Activated CD4-positive, alpha-beta T cell treated with anti-CD3 and anti-CD28 coated beads for 4 hours (primary cell): ENCODE measurements around the gene CNPY2.
"Not testable (repeated sequence)": the region's sequence is repeated elsewhere in the genome, so short reads cannot be mapped to it uniquely, and the experiment has no call there.

ENCODE experiments used
- DNase-seq, 2 donors: peaks; one replicate each; pipeline ENCODE4 v3.0.0-alpha.2; 2020

Gene CNPY2

DNA sequence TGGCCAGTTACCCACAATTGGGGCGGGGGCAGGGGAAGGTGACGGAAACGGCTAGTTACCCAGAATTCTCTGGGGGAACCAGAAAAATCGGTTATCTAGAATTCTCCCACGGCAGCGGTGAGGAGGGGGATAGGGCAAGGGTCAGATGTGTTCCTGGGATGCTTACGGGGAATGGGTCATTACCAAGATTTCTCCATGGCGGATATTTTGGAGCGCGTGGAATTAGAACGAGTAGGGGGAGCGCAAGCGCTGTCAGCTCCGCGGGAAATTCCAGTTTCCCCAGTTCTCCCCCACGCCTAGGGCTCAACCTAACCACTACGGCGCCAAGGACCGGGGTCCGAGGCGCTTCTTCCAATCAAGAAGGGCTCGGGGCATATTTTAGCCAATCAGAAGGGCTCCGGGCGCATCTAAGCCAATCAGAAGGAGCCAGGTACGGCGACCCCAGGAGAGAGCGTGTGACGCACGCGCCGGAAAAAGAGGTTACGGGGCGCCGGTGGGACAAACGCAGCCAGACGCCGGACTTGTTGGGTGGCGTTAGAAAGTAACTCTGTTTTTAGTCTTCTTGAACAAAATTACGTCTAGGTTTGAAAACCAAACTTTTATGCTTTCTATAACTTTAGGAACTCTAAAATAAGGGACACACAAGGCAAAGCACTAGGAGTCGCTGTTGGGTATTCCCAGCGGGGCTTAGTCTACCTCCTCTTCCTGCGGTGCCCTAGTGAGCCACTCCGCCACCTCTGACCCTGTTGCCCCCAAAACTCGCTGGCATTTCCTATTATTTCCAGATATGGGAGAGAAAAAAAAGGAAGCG lies 18.1 kb upstream of the CNPY2 start, which contains the start of gene PAN2:
Gene PAN2, minus strand, starts transcription at position 322 of the 811 bp plus-strand sequence. CDS start 906 bp downstream, outside the sequence.
- peak; percentile 91 to 92 for DNase-seq

DNA sequence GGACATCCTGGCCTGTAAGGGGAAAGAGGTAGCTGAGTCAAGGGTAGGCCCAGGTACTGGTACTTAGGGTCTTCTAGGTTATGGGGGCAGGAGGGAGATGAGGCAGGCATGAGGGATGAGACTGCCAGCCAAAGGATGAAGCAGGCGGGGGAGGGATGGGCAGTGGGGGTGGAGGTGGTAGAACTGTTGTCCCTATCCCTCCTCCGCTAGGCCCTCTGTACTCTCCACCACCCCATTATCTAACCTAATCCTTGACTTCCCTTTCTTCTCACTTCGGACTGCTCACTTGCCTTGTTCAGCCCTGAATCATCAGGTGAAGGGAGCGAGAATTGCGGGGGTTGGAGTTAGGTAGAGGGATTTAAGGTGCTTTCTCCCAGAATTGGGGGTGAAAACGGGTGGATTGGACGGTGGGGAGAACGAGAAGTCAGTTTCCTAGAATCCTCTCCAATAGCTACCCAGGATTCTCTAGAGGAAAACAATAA lies 17.4 kb upstream of the CNPY2 start:
- DNase-seq: no peak

DNA sequence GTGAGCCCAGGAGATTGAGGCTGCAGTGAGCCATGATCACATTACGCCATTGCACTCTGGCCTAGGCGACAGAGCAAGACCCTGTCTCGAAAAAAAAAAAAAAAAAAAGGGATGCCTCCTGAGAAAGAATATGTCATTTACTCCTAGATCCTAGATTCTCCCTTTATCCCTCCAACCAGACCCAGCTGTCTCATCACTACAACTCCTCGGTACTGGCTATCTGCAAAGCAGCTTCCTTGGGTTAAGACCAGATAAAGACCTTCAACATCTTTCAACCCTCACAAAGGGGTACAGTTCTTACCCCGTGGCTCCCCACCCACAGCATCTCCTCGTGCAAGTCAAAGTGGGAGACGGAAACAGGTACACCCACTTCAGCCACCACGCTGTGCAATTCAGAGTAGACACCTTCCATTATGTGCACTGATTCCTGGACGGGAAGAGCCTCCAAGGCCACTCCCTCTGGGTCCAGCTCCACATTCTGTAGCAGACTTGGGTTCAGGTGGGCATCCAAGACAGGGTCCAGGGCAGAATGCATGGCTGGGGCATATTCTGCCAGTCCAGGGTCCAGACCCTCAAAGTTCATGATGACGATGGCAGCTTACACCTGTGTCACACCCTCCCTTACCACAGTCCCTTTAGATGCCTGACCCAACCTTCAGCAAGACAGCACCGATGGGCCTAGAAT lies 16.9 kb upstream of the CNPY2 start:
- DNase-seq: no peak

DNA sequence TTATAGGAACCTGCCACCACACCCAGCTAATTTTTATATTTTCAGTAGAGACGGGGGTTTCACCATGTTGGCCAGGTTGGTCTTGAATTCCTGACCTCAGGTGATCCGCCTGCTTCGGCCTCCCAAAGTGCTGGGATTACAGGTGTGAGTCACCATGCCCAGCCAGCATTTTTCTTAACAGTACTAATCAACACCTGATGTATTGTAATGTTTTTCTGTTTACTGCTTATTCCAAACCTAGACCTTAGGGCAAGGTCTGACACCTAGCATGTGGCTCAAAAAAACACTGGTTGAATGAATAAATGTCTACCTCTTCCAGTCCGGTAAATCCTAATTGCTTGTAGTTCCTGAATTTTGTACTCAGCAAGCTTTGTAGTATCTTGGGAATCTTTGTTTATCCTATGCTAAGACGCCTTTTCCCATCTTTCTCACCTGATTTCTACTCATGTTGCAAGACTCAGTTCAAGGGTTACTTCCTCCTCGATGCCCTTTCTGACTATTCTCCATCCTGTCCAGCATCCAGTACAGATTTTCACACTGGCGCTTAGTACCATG lies 15.2 kb upstream of the CNPY2 start:
- DNase-seq: no peak

DNA sequence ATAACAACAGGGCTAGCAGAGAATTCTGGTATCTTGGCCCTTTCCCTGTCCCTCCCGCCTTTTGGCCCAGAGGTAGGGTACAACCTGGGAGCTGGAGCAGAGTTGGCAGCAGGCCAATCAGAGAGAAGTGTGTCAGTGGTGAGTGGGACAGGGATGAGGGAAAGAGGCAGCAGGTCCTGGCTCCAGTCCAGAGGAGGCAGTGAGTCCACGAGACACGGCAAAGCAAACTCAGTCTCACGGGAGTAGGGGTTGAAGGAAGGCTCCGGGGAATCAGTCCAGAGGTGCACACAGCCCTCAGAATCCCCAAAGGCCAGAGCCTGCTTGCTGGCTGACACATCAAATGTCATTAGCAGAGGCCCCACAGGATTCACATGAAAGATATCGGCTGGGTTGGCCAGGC lies 10.7 kb upstream of the CNPY2 start:
- DNase-seq: no peak

DNA sequence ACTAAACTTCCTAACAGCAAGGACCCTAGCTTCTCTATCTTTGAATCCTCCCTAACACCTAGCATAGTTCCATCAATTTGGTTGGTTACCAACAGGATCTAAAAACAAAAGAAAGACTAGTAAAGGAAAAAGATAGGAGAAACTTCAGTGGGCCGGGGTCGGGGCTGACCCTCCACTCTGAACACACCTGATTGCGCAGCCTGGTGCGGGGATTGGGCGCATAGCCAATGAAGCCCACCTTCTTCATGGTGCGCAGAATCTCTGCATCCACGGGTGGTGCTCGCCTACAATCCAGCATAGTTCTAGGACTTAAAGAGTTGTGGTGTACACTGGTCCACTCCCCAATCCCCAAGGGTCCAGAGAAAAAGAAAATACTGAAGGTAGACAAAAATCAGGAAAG lies 10.3 kb upstream of the CNPY2 start:
- no peak for DNase-seq

DNA sequence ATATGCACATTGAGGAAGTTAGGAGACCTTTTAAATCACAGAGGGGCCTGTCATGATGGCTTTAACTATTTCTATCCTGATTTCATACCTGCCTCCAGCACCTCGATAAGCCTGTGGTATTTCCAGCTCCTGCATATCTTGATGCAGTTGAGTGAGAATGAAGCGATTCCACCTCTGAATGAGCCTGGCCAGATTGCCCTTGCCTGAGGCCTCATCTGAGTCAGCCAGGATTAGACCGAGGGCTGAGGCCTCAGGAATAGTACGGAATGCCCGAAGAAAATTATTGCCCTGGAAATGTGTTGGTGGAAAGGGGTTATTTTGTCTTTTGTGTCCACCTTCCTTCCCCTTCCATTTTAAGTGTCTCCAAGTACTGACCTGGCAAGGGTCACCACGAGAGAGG lies 8.4 kb upstream of the CNPY2 start:
- no peak for DNase-seq

DNA sequence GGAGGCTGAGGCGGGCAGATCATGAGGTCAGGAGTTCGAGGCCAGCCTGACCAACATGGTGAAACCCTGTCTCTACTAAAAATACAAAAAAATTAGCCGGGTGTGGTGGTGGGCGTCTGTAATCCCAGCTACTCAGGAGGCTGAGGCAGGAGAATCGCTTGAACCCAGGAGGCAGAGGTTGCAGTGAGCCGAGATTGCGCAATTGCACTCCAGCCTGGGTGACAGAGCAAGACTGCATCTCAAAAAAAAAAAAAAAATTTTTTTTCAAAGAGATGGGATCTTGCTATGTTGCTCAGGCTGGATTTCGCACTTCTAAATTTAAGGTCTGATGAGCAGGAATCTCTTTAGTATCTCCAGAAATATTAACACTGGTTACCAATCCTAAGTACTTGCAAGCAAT lies 5.8 kb upstream of the CNPY2 start:
- not testable (repeated sequence) for DNase-seq

DNA sequence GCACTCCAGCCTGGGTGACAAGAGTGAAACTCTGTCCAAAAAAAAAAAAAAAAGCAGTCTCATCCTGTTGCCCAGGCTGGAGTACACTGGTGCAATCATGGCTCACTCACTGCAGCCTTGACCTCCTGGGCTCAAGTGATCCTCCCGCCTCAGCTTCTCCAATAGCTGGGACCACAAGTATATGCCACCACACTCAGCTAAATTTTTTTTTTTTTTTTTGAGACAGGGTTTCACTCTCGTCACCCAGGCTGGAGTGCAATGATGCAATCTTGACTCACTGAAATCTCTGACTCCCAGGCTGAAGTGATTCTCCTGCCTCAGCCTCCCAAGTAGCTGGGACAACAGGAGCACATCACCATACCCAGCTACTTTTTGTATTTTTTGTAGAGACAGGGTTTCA lies 5.2 kb upstream of the CNPY2 start:
- DNase-seq: no peak

DNA sequence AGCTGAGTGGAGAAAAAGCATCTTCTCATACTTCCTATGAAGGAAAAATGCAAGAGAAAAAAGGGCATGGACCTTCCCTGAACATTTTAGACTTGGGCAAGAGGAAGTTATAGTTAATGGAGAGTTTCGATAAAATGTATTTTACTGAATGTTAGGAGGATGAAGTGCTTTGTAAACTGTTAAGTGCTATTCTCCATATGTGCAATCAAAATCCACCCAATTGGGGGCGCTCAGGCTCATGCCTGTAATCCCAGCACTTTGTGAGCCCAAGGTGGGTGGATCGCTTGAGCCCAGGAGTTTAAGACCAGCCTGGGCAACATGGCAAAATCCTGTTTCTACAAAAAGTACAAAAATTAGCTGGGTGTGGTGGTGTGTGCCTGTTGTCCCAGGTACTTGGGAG lies 1.9 kb upstream of the CNPY2 start:
- DNase-seq: no peak

DNA sequence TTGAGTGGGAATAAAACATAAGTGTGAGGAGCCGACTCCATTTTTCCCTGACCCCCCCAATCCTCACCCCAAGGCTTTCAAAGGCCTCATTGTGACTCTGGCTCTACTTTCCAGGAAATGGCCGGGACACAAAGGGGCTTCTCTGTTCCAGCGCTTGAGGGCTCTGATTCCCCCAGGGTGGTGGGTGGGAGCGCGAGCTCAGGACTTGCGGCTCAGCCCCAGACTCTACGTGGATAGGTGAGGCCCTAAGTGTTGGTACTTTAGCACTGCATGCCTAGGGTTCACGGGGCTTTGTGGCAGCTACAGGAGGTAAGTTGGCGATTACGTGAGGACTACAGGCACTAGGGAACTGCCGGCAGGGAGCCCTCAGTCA lies 553 bp downstream of the CNPY2 start:
- no peak for DNase-seq

DNA sequence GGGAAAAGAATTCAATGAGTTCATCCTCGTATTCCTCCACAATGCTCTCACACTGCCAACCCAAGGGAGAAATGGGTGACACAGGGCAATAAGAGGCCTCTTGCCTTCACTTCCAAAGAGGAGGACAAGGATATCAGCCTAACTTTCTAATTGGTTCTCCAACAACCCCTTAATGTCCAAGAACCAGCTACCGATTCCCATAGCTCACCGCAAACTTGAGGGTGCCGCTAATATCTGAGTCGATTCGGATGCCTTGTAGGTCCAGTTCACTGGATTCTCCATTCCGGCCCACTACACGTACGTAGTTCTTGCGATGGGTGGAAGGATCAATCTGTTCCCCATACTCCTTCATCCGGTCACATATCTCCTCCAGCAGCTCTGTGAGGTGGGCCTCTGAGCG lies 4.8 kb downstream of the CNPY2 start:
- DNase-seq: no peak

DNA sequence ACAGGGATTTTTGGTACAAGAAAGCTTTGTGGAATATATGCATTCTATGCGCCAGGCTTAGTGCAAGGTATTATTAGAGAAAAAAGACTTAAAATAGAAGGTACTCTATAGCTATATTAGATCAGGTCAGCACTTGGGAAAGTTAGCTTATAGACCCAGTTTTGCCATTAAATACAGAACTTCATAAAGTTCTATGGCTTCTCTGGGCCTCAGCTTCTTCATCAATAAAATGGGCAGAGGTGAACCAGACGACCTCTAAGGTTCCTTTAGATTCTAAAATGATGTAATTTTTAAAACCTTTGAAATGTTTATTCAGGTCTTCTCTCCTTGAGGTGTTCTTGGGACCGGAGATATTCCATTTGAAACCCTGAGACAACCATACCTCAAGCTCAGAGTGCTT lies 7.1 kb downstream of the CNPY2 start:
- no peak for DNase-seq

DNA sequence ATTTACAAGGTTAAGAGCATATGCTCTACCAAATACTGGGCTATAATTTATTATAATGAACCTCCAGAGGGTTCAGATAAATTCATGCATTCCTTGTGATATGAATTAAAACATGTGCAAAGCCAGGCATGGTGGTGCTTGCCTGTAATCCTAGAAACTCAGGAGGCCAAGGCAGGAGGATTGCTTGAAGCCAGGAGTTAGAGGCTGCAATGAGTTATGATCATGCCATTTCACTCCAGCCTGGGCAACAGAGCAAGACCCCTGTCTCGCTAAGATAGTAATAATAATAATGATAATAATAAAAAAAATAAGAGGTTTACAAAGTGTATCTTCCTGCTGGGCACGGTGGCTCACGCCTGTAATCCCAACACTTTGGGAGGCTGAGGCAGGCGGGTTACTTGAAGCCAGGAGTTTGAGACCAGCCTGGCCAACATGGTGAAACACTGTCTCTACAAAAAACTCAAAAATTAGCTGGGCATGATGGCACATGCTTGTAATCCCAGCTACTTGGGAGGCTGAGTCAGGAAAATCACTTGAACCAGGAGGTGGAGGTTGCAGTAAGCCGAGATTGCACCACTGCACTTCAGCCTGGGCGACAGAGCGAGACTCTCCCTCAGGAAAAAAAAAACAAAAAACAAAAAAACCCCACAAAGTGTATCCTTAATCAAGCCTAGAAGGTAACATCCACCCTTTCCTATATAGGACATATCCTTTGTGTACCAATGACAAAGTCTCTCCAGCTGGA lies 8.4 kb downstream of the CNPY2 start:
- DNase-seq: no peak

DNA sequence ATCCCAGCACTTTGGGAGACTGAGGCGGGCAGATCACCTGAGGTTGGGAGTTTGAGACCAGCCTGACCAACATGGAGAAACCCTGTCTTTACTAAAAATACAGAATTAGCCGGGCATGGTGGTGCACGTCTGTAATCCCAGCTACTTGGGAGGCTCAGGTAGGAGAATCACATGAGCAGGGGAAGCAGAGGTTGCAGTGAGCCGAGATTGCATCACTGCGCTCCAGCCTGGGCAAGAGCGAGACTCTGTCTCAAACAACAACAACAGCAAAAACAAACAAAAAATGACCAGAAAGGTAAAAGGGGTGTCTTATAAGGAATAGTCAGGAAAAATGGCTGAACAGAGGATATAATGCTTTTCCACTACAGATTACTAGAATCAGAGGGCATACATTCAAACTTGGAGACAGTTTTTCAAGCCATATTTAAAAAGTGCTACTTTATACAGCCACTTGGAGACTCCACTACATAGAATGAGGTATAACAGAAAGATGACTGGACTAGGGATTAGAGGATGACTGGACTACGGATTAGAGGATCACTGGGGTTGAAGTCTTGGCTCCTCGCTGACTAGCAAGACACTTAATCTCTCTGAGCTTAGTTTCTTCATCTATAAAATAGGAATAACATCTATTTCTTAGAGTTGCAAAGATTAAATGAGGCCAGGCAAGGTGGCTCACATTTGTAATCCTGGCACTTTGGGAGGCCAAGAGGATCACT lies 10.8 kb downstream of the CNPY2 start:
- DNase-seq: no peak

DNA sequence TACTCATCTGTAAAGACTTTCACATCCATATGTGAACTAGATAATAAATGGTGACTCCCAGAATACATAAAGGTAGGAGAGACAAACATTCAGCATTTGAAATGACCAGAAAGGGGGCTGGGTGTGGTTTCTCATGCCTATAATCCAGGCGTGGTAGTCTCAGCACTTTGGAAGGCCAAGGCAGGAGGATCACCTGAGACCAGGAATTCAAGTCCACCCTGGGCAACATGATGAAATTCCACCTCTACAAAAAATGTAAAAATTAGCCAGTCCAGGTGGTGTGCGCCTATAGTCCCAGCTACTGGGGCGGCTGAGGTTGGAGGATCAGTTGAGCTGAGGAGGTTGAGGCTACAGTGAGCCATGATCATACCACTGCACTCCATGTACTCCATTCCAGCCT lies 11.5 kb downstream of the CNPY2 start:
- DNase-seq: no peak

DNA sequence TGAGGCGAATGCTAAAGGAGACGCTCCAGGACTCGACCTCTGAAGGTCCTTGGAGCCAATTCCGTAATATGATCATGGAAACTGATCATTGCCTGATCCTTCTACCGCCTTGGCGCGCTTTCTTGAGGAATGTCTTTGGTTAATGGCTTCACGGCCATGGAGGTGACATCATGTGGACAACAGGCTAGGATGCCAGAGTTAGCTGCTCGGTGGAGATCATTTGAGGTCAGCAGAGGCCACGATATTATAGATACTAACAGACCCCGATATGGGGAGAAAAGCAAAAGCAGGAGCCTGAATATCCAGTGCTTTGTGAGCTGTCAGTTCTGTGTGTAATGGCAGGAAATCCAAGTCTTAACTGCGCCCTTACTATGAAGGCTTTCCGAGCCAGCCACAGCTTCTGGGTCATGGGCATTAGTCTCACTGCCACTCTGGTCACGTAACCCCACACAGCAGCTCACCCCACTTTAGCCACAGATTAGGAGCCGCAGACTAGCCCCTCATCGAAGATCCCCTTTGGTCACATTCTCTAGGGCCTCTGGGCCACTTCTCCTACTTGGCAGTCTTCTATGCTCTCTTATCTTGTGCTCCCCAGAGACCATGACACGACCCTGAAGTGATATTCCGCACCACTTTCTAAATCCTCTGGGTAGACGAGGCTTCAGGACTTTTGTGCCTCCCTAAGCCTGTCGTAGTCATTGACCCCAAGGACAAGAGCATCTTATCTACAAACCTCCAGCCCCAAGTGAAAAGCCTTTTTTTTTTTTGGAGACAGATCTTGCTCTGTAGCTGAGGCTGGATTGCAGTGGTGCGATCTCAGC lies 14.9 kb downstream of the CNPY2 start:
- DNase-seq: no peak

DNA sequence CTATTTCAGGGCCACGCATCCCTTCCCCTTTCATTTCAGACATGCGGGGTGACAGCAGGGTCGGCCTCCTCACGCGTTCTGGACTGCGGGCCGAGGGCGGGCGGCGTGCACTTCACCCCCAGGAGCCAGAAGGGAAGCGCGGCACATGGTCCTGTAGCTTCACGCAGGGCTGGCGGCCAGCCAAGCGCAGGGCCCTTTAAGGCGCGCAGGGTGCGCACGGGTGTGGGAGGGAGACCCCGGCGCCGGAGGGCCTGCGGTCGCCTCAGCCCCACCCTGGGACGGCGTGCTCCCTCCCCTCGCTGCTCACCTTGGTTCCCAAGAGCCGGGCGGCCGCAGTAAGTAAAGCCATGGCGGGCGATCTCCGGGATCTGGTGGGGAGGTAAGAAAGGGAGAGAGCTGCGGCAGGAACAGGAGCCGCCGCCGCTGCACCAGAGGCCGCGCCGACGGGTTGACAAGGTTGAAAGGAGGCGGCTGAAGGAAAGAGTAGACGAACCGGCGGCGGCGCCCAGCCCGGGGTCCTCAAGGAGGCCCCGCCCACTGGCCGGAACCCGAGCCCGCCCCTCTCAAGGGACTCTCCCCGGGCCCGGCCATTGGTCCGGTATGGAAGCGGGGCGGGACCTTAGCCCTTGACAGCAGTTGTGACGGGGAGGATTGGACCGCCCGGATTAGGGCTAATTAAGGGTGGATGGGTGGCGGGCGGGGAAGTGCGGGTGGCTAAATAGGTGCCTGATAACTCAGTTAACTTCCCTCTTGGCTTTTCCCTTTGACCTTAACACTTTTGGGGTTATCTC lies 15.7 kb downstream of the CNPY2 start, which contains the start of gene CS:
Gene CS, minus strand, starts transcription at position 478 of the 791 bp plus-strand sequence. Its CDS starts 129 bp downstream, at position 349.
- DNase-seq: peak; percentile 98 to 99

DNA sequence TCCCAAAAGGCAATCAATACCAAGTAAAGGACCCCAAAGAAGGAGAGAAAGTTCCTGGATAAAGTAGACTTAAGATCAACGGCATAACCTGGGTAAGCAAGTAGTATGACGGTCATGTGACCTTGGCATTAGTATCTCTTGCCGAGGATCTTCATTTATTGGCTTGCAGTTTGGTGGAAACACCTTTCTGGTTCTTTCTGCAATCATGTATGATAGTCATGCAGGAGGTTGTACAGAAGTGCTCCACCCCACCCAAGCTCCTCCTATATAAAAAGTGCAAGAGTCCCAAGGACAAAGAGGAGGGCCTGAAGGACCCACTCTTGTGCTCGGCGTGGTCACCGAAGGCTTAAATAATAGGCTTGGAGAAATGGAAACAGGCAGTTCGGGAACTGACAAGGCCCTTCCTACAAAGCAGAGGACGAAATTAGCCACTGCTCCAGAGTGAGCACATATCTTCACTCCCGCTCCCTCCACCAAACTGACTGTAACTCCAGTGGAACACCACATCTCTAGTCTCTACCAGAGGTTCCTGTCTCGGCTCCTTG lies 16.4 kb downstream of the CNPY2 start:
- peak; percentile 25 to 26 for DNase-seq

DNA sequence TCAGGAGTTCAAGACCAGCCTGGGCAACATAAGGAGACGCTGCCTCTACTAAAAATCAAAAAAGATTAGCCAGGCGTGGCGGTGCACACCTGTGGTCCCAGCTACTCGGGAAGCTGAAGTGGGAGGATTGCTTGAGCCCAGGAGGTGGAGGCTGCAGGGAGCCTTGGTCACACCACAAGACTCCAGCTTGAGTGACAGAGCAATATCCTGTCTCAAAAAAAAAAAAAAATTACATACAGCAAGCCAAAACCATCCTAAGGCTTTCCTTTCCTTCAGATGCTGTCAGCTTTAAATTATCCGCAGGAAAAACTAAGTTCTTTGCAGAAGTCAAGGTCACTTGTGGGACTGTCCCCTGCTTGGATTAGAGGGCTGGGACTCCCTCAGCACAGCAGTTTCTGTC lies 17.0 kb downstream of the CNPY2 start:
- no peak for DNase-seq
